ENCODE measurements around the gene ERMP1. TPM values are rescaled to one million over a fixed set of nuclear protein-coding genes. Genes with fewer than 3 reads are reported as not detected.
"Not testable (repeated sequence)": the region's sequence is repeated elsewhere in the genome, so short reads cannot be mapped to it uniquely, and the experiment has no call there.

Gene ERMP1
- total RNA-seq, 6 experiments from 2014 or later: 5.1 to 7.5 (median 6.8) TPM

DNA sequence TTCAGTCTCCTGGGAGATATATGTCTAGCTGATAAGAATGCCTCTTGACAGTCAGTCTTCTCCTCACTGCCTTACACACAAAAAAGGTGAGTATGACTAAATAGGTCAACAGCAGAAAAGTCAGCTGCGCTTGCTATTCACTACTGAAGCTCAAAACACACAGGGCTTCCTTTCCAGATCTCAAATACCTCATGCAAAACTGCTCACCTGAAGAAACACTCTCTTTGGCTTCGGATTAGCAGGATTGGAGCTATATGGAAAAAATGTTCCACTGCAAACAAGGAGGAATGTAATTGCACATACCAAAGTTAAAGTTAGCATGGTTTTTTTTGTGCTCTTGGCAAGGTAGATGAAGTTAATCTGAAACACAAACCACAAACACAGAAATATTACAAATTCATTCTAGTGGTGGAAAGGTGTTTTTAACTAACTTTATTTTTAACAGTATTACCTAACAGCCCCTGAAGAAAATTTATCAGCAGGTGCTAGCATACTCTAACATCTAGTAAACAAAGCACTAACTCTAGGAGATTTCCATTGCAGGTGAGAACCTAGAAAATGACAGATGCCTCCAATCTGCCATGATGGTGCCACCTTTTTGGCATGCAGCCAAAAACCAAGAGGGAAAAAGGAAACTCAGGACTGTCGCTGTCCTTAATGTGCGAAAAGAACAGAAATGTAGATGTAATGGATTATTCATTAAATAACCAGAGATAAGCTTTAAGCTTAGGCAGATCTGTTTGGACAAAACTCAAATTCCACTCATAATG, 31.8 kb downstream of the ERMP1 start:
- no peak for DNase-seq
- H3K27me3 Mint-ChIP-seq (ENCODE audit: insufficient read depth): no peaks in the 10 kb centered on the region; the same call in 1 of the 2 replicates
- no peak for TF ChIP-seq CTCF (IDR thresholded peaks at IDR 0.05)
- peaks cover 14% of the 10 kb centered on the region for H3K4me1 Mint-ChIP-seq (ENCODE audit: low read depth)
- no peak overlapping the region for H3K27ac Mint-ChIP-seq
- H3K36me3 Mint-ChIP-seq (ENCODE audit: low read depth): no peaks in the 10 kb centered on the region; the same call in 1 of the 2 replicates
- H3K4me3 Mint-ChIP-seq: no peak overlapping the region
- H3K9me3 Mint-ChIP-seq: no peaks in the 10 kb centered on the region

DNA sequence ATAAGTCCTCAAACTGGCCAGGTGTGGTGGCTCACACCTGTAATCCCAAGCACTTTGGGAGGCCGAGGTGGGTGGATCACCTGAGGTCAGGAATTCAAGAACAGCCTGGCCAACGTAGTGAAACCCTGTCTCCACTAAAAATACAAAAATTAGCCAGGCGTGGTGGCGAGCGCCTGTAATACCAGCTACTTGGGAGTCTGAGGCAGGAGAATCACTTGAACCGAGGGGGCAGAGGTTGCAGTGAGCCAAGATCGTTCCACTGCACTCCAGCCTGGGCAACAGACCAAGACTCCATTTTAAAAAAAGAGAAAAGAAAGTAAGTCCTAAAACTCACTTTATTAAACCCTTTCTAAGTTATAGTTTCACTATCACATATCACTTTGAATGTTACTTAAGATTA, 32.5 kb downstream of the ERMP1 start:
- not testable (repeated sequence) for H3K27me3 Mint-ChIP-seq (ENCODE audit: insufficient read depth); H3K4me3 Mint-ChIP-seq; H3K36me3 Mint-ChIP-seq (ENCODE audit: low read depth); H3K27ac Mint-ChIP-seq; H3K9me3 Mint-ChIP-seq; DNase-seq
- peaks cover 14% of the 10 kb centered on the region for H3K4me1 Mint-ChIP-seq (ENCODE audit: low read depth)

DNA sequence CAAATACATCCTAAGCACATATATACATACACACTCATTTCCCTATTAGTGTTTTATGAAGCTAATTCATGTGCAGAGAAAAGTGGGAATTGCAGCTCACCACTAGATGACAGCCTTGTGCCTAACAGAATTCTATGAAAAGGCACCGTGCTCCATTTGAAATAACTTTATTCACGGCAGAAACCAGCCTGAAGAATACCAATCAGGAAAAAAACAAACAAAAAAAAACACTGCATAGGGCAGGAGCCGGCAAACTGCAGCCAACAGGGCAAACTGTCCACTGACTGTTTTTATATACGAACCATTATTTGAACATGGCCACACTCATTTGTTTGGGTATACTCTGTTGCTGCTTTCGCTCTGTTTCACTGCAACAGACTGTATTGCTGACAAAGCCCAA, 33.6 kb downstream of the ERMP1 start:
- H3K36me3 Mint-ChIP-seq (ENCODE audit: low read depth): no peaks in the 10 kb centered on the region; the same call in 1 of the 2 replicates
- TF ChIP-seq CTCF (IDR thresholded peaks at IDR 0.05): peak; percentile 81
- peak; percentile 51 for DNase-seq
- no peaks in the 10 kb centered on the region for H3K9me3 Mint-ChIP-seq
- H3K27ac Mint-ChIP-seq: no peak overlapping the region
- no peaks in the 10 kb centered on the region; the same call in 1 of the 2 replicates for H3K27me3 Mint-ChIP-seq (ENCODE audit: insufficient read depth)
- H3K4me3 Mint-ChIP-seq: no peak overlapping the region
- H3K4me1 Mint-ChIP-seq (ENCODE audit: low read depth): peaks cover 14% of the 10 kb centered on the region

GRCh38 chr9:5798581-5798980, 34.3 kb downstream of the ERMP1 start:
- H3K36me3 Mint-ChIP-seq (ENCODE audit: low read depth): no peaks in the 10 kb centered on the region; the same call in 1 of the 2 replicates
- no peak overlapping the region for H3K4me3 Mint-ChIP-seq
- TF ChIP-seq CTCF (IDR thresholded peaks at IDR 0.05): no peak
- DNase-seq: no peak
- no peaks in the 10 kb centered on the region; the same call in 1 of the 2 replicates for H3K27me3 Mint-ChIP-seq (ENCODE audit: insufficient read depth)
- H3K9me3 Mint-ChIP-seq: no peaks in the 10 kb centered on the region
- no peak overlapping the region for H3K27ac Mint-ChIP-seq
- peaks cover 14% of the 10 kb centered on the region for H3K4me1 Mint-ChIP-seq (ENCODE audit: low read depth)

DNA sequence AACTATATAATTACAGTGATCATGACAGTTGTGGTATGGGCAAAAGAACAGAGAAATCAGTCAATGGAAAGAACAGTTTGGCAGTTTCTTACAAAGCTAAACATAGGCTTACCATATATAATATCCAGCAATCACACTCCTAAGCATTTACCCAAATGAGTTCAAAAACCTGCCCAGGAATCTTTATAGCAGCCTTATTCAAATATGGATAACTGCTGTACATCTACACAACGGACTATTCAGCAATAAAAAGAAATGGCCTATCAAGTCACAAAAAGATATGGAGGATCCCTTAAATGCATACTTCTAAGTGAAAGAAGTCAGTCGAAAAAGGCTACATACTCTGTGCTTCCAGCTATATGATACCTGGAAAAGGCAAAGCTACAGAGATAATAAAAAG, 36.6 kb downstream of the ERMP1 start:
- Mint-ChIP-seq H3K36me3 (ENCODE audit: low read depth) (no peaks in the 10 kb centered on the region), H3K4me1 (ENCODE audit: low read depth) (peaks cover 6% of the 10 kb centered on the region), H3K4me3 (no peak overlapping the region), H3K27me3 (ENCODE audit: insufficient read depth) (no peaks in the 10 kb centered on the region; the same call in 1 of the 2 replicates), H3K9me3 (no peaks in the 10 kb centered on the region), H3K27ac (no peak overlapping the region)
- TF ChIP-seq CTCF (IDR thresholded peaks at IDR 0.05): no peak
- DNase-seq: no peak

- no peak for DNase-seq
- Mint-ChIP-seq H3K27me3 (ENCODE audit: insufficient read depth) (no peaks in the 10 kb centered on the region; the same call in 1 of the 2 replicates), H3K36me3 (ENCODE audit: low read depth) (peaks cover 3% of the 10 kb centered on the region; the same call in 1 of the 2 replicates), H3K4me1 (ENCODE audit: low read depth) (0 out of 2 replicates have a peak, but pooled peaks cover 6% of the 10 kb centered on the region), H3K27ac (no peak overlapping the region), H3K9me3 (no peaks in the 10 kb centered on the region), H3K4me3 (no peak overlapping the region)
- TF ChIP-seq CTCF (IDR thresholded peaks at IDR 0.05): no peak
Measured at GRCh38 chr9:5793812-5794211, 39.1 kb downstream of the ERMP1 start.

Data from HFFc6 (cell line).